A549 (cell line): ENCODE data around the gene CACNG5. TPM values are rescaled to one million over a fixed set of nuclear protein-coding genes. Genes with fewer than 3 reads are reported as not detected.
A peak's percentile ranks its signal among the peaks of the same experiment; 100 is the strongest.

ENCODE experiments used
- ATAC-seq, 2 experiments: fragments of 200-7000 bp in 1 of 2; fragments of >200 bp in 1 of 2; cut with Nextera tagmentation in 1 of 2; cut with Tn5 transposase in 1 of 2; 3 replicates each; pipeline versions ENCODE4 v1.8.0 to v1.9.1; 2018 to 2020; ENCODE audit warnings: mild to moderate bottlenecking in 1 of 2, moderate library complexity in 1 of 2
- CTCF ChIA-PET: fragments of 300-600 bp; sonication (Branson Sonifier 250); formaldehyde crosslinking; extraction: SDS; loops from one replicate; lab custom pipeline; 2021; ENCODE audit warnings: antibody characterized with exemption, inconsistent platforms; lab: Yijun Ruan, JAX
- POLR2A ChIA-PET: fragments of 350-600 bp; formaldehyde crosslinking; extraction: SDS; loops from one replicate; lab custom pipeline; 2021; ENCODE audit warnings: antibody characterized with exemption, inconsistent platforms; lab: Yijun Ruan, JAX
- DNase-seq, 2 experiments: peaks; one replicate each; pipeline versions ENCODE4 v3.0.0 to v3.0.0-alpha.2; 2011 to 2016; ENCODE audit warnings: low read depth in 1 of 2, low spot score in 1 of 2
- FAIRE-seq: peaks from 2 replicates; lab custom pipeline; 2011; peaks lifted over from hg19 to GRCh38; lab: Jason Lieb, UNC
- H3K27ac ChIP-seq, 2 experiments: fragments of >200 bp; sonication (Bioruptor Twin); formaldehyde crosslinking; 3 replicates each; pipeline ENCODE4 v1.5.1; 2016 to 2017
- H3K4me1 ChIP-seq: fragments of >200 bp; sonication (Bioruptor Twin); formaldehyde crosslinking; 3 replicates; pipeline ENCODE4 v1.6.1; 2016
- H3K4me2 ChIP-seq: fragments of >200 bp; sonication (Bioruptor Twin); formaldehyde crosslinking; 3 replicates; pipeline ENCODE4 v1.6.1; 2016
- H3K4me3 ChIP-seq: fragments of >200 bp; sonication (Bioruptor Twin); formaldehyde crosslinking; 3 replicates; pipeline ENCODE4 v1.5.1; 2016
- H3K9me3 ChIP-seq: fragments of >200 bp; sonication (Bioruptor Twin); formaldehyde crosslinking; 3 replicates; pipeline ENCODE4 v1.6.1; 2016
- BCL3 ChIP-seq: fragments of >200 bp; sonication (Bioruptor Twin); formaldehyde crosslinking; IDR thresholded peaks from 3 replicates; pipeline ENCODE4 v1.6.1; 2016
- CHD2 ChIP-seq: fragments of 150-350 bp; IDR thresholded peaks from 2 replicates; pipeline ENCODE4 v1.6.1; 2014; ENCODE audit warnings: low read length; ENCODE audit not compliant: partially characterized antibody
- EHF ChIP-seq: fragments of 250-450 bp; sonication (Bioruptor Pico); IDR thresholded peaks from 2 replicates; pipeline ENCODE4 v1.5.0; 2020; ENCODE audit warnings: mild to moderate bottlenecking
- EHMT2 ChIP-seq: fragments of 200-600 bp; sonication (generic); IDR thresholded peaks from 2 replicates; pipeline ENCODE4 v1.6.1; 2016; ENCODE audit warnings: antibody characterized with exemption, low read depth, mild to moderate bottlenecking, moderate library complexity
- EP300 ChIP-seq, 2 experiments: fragments of >200 bp; sonication (Bioruptor Twin); formaldehyde crosslinking; IDR thresholded peaks; 2 replicates in 1 of 2; 3 replicates in 1 of 2; pipeline ENCODE4 v1.6.1; 2016 to 2017
- ESRRA ChIP-seq: fragments of 150-350 bp; IDR thresholded peaks from 2 replicates; pipeline ENCODE4 v1.6.1; 2014; ENCODE audit warnings: mild to moderate bottlenecking, low read length, borderline replicate concordance
- FOXS1 ChIP-seq: fragments of 250-450 bp; sonication (Bioruptor Pico); IDR thresholded peaks from 2 replicates; pipeline ENCODE4 v1.5.0; 2020; ENCODE audit warnings: mild to moderate bottlenecking, moderate library complexity
- JUNB ChIP-seq: fragments of >200 bp; sonication (Bioruptor Twin); formaldehyde crosslinking; IDR thresholded peaks from 2 replicates; pipeline ENCODE4 v1.6.1; 2016
- NPAS2 ChIP-seq: fragments of 250-450 bp; sonication (Bioruptor Pico); IDR thresholded peaks from 2 replicates; pipeline ENCODE4 v1.8.0; 2022; ENCODE audit warnings: mild to moderate bottlenecking, moderate library complexity, borderline replicate concordance
- PHF8 ChIP-seq: fragments of 200-600 bp; sonication (generic); IDR thresholded peaks from 2 replicates; pipeline ENCODE4 v1.6.1; 2016; ENCODE audit warnings: low read depth, mild to moderate bottlenecking, antibody characterized with exemption, moderate library complexity, borderline replicate concordance
- RARB ChIP-seq: fragments of 250-450 bp; sonication (Bioruptor Pico); IDR thresholded peaks from 2 replicates; pipeline ENCODE4 v1.8.0; 2021; ENCODE audit warnings: mild to moderate bottlenecking, moderate library complexity
- SMC3 ChIP-seq: fragments of >200 bp; sonication (Bioruptor Twin); formaldehyde crosslinking; IDR thresholded peaks from 3 replicates; pipeline ENCODE4 v1.6.1; 2018; ENCODE audit warnings: inconsistent platforms
- TP53 ChIP-seq: fragments of 250-450 bp; sonication (Bioruptor Pico); IDR thresholded peaks from 2 replicates; pipeline ENCODE4 v1.5.0; 2021; ENCODE audit warnings: mild to moderate bottlenecking, moderate library complexity
- whole genome bisulfite sequencing: methylation state at CpG from one replicate; pipeline ENCODE4 v1.1.6; 2017; ENCODE audit errors: missing lambda C conversion rate; 5-methylcytosine and 5-hydroxymethylcytosine counted together
- polyA minus RNA-seq: library from RNA; depleted of rRNA, polyadenylated mRNA; stranded (reverse); fragments of >200 nt; gene quantifications from 2 replicates; pipeline ENCODE4 v1.2.3, GENCODE V29; 2011; rRNA and poly(A)+ RNA removed
- polyA plus RNA-seq, 4 experiments: library from polyadenylated mRNA; depleted of rRNA in 3 of 4; stranded (reverse); fragments of >200 nt; fragmentation: RNase III in 1 of 4; extraction: RNeasy Plus Mini Kit Qiagen cat#74134 plus additional on column Dnase treatment in 1 of 4; gene quantifications; 2 replicates in 3 of 4; 3 replicates in 1 of 4; pipeline ENCODE4 v1.2.3, GENCODE V29; 2011 to 2017
- TF ChIP-seq, protein P1 (sequence below): fragments of >200 bp; sonication (Bioruptor Twin); formaldehyde crosslinking; IDR thresholded peaks from 3 replicates; pipeline ENCODE4 v1.5.1; 2016
- TF ChIP-seq, protein P2 (sequence below): IDR thresholded peaks from 2 replicates; pipeline ENCODE4 v1.6.1; 2012
- TF ChIP-seq, protein P3 (sequence below): fragments of 250-450 bp; sonication (Bioruptor Pico); IDR thresholded peaks from 2 replicates; pipeline ENCODE4 v1.5.0; 2021; ENCODE audit warnings: mild to moderate bottlenecking, moderate library complexity, borderline replicate concordance

The CACNG5 gene, protein sequence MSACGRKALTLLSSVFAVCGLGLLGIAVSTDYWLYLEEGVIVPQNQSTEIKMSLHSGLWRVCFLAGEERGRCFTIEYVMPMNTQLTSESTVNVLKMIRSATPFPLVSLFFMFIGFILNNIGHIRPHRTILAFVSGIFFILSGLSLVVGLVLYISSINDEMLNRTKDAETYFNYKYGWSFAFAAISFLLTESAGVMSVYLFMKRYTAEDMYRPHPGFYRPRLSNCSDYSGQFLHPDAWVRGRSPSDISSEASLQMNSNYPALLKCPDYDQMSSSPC
- polyA plus RNA-seq (2011; rRNA removed) = not detected in 2 replicates
- polyA plus RNA-seq (2012; cell fraction: cytosol; rRNA removed) = not detected in 2 replicates
- 0.05 and 0.31 TPM in 2 replicates for polyA plus RNA-seq (2012; cell fraction: nucleus; rRNA removed)
- 0.07 to 0.09 TPM in 2 of 3 replicates, not detected in the other for polyA plus RNA-seq (2017; fragmentation: RNase III; extraction: RNeasy Plus Mini Kit Qiagen cat#74134 plus additional on column Dnase treatment)
- polyA minus RNA-seq = not detected in 2 replicates

GRCh38 chr17:66834919-66835454 is at the start of gene CACNG5:
TSS of gene CACNG5 (plus strand) at chr17:66835117. CDS start at chr17:66877333, 42,216 bp downstream.
- Histone ChIP-seq H3K4me2 (peak within 1 kb of the TSS; percentile 87), H3K9me3 (no peaks in the 10 kb centered on the region)
- WGBS = 23% methylated on average over 14 of the region's 57 CpGs
- POLR2A ChIA-PET = no interaction called here
- TF ChIP-seq PHF8 (no peak), JUNB (no peak), EHF (CRISPR knock-in tag) (no peak), NPAS2 (CRISPR knock-in tag) (no peak), TP53 (CRISPR knock-in tag) (no peak), EP300 (IDR thresholded peaks at IDR 0.05) (no peak), ESRRA (no peak)
- TF ChIP-seq, protein P1, sequence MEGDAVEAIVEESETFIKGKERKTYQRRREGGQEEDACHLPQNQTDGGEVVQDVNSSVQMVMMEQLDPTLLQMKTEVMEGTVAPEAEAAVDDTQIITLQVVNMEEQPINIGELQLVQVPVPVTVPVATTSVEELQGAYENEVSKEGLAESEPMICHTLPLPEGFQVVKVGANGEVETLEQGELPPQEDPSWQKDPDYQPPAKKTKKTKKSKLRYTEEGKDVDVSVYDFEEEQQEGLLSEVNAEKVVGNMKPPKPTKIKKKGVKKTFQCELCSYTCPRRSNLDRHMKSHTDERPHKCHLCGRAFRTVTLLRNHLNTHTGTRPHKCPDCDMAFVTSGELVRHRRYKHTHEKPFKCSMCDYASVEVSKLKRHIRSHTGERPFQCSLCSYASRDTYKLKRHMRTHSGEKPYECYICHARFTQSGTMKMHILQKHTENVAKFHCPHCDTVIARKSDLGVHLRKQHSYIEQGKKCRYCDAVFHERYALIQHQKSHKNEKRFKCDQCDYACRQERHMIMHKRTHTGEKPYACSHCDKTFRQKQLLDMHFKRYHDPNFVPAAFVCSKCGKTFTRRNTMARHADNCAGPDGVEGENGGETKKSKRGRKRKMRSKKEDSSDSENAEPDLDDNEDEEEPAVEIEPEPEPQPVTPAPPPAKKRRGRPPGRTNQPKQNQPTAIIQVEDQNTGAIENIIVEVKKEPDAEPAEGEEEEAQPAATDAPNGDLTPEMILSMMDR = no peak
- TF ChIP-seq, protein P2, sequence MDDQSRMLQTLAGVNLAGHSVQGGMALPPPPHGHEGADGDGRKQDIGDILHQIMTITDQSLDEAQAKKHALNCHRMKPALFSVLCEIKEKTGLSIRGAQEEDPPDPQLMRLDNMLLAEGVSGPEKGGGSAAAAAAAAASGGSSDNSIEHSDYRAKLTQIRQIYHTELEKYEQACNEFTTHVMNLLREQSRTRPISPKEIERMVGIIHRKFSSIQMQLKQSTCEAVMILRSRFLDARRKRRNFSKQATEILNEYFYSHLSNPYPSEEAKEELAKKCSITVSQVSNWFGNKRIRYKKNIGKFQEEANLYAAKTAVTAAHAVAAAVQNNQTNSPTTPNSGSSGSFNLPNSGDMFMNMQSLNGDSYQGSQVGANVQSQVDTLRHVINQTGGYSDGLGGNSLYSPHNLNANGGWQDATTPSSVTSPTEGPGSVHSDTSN = no peak
- TF ChIP-seq, all 56 proteins: peak for 0
- H3K4me1 ChIP-seq = 0 out of 3 replicates have a peak, but pooled peaks cover 4% of the 10 kb centered on the region
- DNase-seq (peak in 1 of 2 experiments; percentile 57), ATAC-seq (peak; percentile 12 to 72; a peak in 4 of 6 replicates), FAIRE-seq (no peak)
- peak within 1 kb of the TSS; percentile 39 for H3K4me3 ChIP-seq
- CTCF ChIA-PET = interaction anchor here (0.8 to 1.1 kb wide), 2 partner anchors 17 to 580 kb away, joined by 3 to 4 read pairs; no protein-coding TSS in a partner anchor
- H3K27ac ChIP-seq = peak within 1 kb of the TSS in 1 of 2 experiments; percentile 59; a peak in 3 of 6 replicates

- Histone ChIP-seq H3K4me1 (no peaks in the 10 kb centered on the region), H3K9me3 (no peaks in the 10 kb centered on the region), H3K4me3 (no peak overlapping the region), H3K4me2 (no peak overlapping the region), H3K27ac (no peak overlapping the region)
- FAIRE-seq = no peak
- no peak for ATAC-seq
- ChIA-PET POLR2A (no interaction called here), CTCF (interaction anchor here (1.6 kb wide), 1 partner anchor 17 kb away, joined by 4 read pairs; no protein-coding TSS in a partner anchor)
- 90% methylated on average over 10 of the region's 10 CpGs for WGBS
- TF ChIP-seq SMC3 = no peak
- TF ChIP-seq BCL3 = no peak
- TF ChIP-seq, protein P1 = no peak
- TF ChIP-seq, protein P3, sequence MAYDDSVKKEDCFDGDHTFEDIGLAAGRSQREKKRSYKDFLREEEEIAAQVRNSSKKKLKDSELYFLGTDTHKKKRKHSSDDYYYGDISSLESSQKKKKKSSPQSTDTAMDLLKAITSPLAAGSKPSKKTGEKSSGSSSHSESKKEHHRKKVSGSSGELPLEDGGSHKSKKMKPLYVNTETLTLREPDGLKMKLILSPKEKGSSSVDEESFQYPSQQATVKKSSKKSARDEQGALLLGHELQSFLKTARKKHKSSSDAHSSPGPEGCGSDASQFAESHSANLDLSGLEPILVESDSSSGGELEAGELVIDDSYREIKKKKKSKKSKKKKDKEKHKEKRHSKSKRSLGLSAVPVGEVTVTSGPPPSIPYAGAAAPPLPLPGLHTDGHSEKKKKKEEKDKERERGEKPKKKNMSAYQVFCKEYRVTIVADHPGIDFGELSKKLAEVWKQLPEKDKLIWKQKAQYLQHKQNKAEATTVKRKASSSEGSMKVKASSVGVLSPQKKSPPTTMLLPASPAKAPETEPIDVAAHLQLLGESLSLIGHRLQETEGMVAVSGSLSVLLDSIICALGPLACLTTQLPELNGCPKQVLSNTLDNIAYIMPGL (CRISPR knock-in tag) = no peak
- TF ChIP-seq NPAS2 (CRISPR knock-in tag) = no peak
- TF ChIP-seq CHD2 = no peak
- TF ChIP-seq EHMT2 = no peak
- TF ChIP-seq RARB (CRISPR knock-in tag) = no peak
- no peak for TF ChIP-seq FOXS1
- no peak for DNase-seq
Measured at GRCh38 chr17:66786107-66786506, 48.8 kb upstream of the CACNG5 start.
